ENCODE results near the gene ADGRG2.
"Not testable (repeated sequence)": the region's sequence is repeated elsewhere in the genome, so short reads cannot be mapped to it uniquely, and the experiment has no call there.

The ADGRG2 gene

GRCh38 chrX:19075754-19076153 is 46.5 kb downstream of the ADGRG2 start:
- Histone ChIP-seq H3K27me3 (ENCODE audit: insufficient read depth, poor library complexity, severe bottlenecking) (no peaks in the 10 kb centered on the region), H3K4me3 (replicated peaks; ENCODE audit: insufficient read depth, low read length) (no peak overlapping the region), H3K27ac (replicated peaks) (no peak overlapping the region)
- no peak for DNase-seq (ENCODE audit: low read depth in 1 of 2, low spot score in 1 of 2)
- no peak for TF ChIP-seq POLR2AphosphoS5 (IDR thresholded peaks at IDR 0.05; ENCODE audit: low read depth)
- TF ChIP-seq GABPA (IDR thresholded peaks at IDR 0.05; ENCODE audit: low read depth) = no peak
- no peak for TF ChIP-seq SPI1 (IDR thresholded peaks at IDR 0.05; ENCODE audit: borderline replicate concordance, low read depth)
- TF ChIP-seq CTCF (IDR thresholded peaks at IDR 0.05; ENCODE audit: insufficient read depth, low read length) = no peak
- no peak for TF ChIP-seq REST (IDR thresholded peaks at IDR 0.05; ENCODE audit: insufficient replicate concordance, low read depth)

GRCh38 chrX:19072372-19072771 is 49.9 kb downstream of the ADGRG2 start:
- no peak for DNase-seq (ENCODE audit: low read depth in 1 of 2, low spot score in 1 of 2)
- Histone ChIP-seq H3K27ac (replicated peaks) (no peak overlapping the region), H3K27me3 (ENCODE audit: insufficient read depth, poor library complexity, severe bottlenecking) (no peaks in the 10 kb centered on the region), H3K4me3 (replicated peaks; ENCODE audit: insufficient read depth, low read length) (no peak overlapping the region)
- TF ChIP-seq CTCF (IDR thresholded peaks at IDR 0.05; ENCODE audit: insufficient read depth, low read length) (no peak), POLR2AphosphoS5 (IDR thresholded peaks at IDR 0.05; ENCODE audit: low read depth) (no peak), SPI1 (IDR thresholded peaks at IDR 0.05; ENCODE audit: borderline replicate concordance, low read depth) (no peak), REST (IDR thresholded peaks at IDR 0.05; ENCODE audit: insufficient replicate concordance, low read depth) (no peak), GABPA (IDR thresholded peaks at IDR 0.05; ENCODE audit: low read depth) (no peak)

GRCh38 chrX:19070555-19070994 is 51.7 kb downstream of the ADGRG2 start:
- Histone ChIP-seq H3K4me3 (replicated peaks; ENCODE audit: insufficient read depth, low read length) (no peak overlapping the region), H3K27me3 (ENCODE audit: insufficient read depth, poor library complexity, severe bottlenecking) (no peaks in the 10 kb centered on the region), H3K27ac (replicated peaks) (no peak overlapping the region)
- TF ChIP-seq POLR2AphosphoS5 (IDR thresholded peaks at IDR 0.05; ENCODE audit: low read depth) = no peak
- TF ChIP-seq GABPA (IDR thresholded peaks at IDR 0.05; ENCODE audit: low read depth) = no peak
- TF ChIP-seq CTCF (IDR thresholded peaks at IDR 0.05; ENCODE audit: insufficient read depth, low read length) = no peak
- TF ChIP-seq SPI1 (IDR thresholded peaks at IDR 0.05; ENCODE audit: borderline replicate concordance, low read depth) = no peak
- no peak for TF ChIP-seq REST (IDR thresholded peaks at IDR 0.05; ENCODE audit: insufficient replicate concordance, low read depth)
- no peak for DNase-seq (ENCODE audit: low read depth in 1 of 2, low spot score in 1 of 2)

GRCh38 chrX:19066987-19067386 is 55.3 kb downstream of the ADGRG2 start:
- not testable (repeated sequence) for H3K27ac ChIP-seq (replicated peaks); DNase-seq (ENCODE audit: low read depth in 1 of 2, low spot score in 1 of 2); H3K4me3 ChIP-seq (replicated peaks; ENCODE audit: insufficient read depth, low read length); H3K27me3 ChIP-seq (ENCODE audit: insufficient read depth, poor library complexity, severe bottlenecking)
